Calu3 (cell line): ENCODE results near the gene NR5A2. TPM values are rescaled to one million over a fixed set of nuclear protein-coding genes. Genes with fewer than 3 reads are reported as not detected.

Experiments used
- BruUV-seq: library from RNA; stranded (reverse); fragments of 400-500 nt; replicated peaks from 2 replicates; lab custom pipeline; 2021; lab: Mats Ljungman, UMichigan
- CTCF ChIA-PET: fragments of 300-600 bp; sonication (Branson Sonifier 250); formaldehyde crosslinking; loops from one replicate; lab custom pipeline; 2022; ENCODE audit warnings: antibody characterized with exemption; lab: Charles Lee
- DNase-seq: peaks from one replicate; pipeline ENCODE4 v3.0.0; 2022
- H3K27ac Mint-ChIP-seq: one replicate; pipeline ENCODE4 v1.8.0; 2022; ENCODE audit warnings: mixed read lengths; ENCODE audit not compliant: unreplicated experiment
- H3K27me3 Mint-ChIP-seq: one replicate; pipeline ENCODE4 v1.8.0; 2022; ENCODE audit warnings: mixed read lengths; ENCODE audit not compliant: unreplicated experiment
- H3K36me3 Mint-ChIP-seq: one replicate; pipeline ENCODE4 v1.8.0; 2022; ENCODE audit warnings: mild to moderate bottlenecking, moderate library complexity, mixed read lengths; ENCODE audit not compliant: insufficient read depth, unreplicated experiment
- H3K4me1 Mint-ChIP-seq: one replicate; pipeline ENCODE4 v1.8.0; 2022; ENCODE audit warnings: mild to moderate bottlenecking, low read depth, mixed read lengths; ENCODE audit not compliant: unreplicated experiment
- H3K4me3 Mint-ChIP-seq: one replicate; pipeline ENCODE4 v1.8.0; 2022; ENCODE audit warnings: mild to moderate bottlenecking, low read depth, moderate library complexity, mixed read lengths; ENCODE audit not compliant: unreplicated experiment
- H3K9me3 Mint-ChIP-seq: one replicate; pipeline ENCODE4 v1.8.0; 2022; ENCODE audit warnings: low read depth, mixed read lengths; ENCODE audit not compliant: unreplicated experiment
- CTCF ChIP-seq: fragments of 200-600 bp; IDR thresholded peaks from one replicate; pipeline ENCODE4 v1.8.0; 2022; ENCODE audit warnings: antibody characterized with exemption; ENCODE audit not compliant: unreplicated experiment
- intact Hi-C: fragments of 100-400 bp; cut with micrococcal nuclease; formaldehyde crosslinking; loops from one replicate; pipeline ENCODE4 v1.10.0; 2022; ENCODE audit not compliant: unreplicated experiment
- total RNA-seq: library from RNA; stranded (reverse); gene quantifications from 2 replicates; pipeline ENCODE4 v1.2.3, GENCODE V29; 2022

Gene NR5A2
- total RNA-seq, 1 experiment from 2014 or later, result 6.9 TPM

DNA sequence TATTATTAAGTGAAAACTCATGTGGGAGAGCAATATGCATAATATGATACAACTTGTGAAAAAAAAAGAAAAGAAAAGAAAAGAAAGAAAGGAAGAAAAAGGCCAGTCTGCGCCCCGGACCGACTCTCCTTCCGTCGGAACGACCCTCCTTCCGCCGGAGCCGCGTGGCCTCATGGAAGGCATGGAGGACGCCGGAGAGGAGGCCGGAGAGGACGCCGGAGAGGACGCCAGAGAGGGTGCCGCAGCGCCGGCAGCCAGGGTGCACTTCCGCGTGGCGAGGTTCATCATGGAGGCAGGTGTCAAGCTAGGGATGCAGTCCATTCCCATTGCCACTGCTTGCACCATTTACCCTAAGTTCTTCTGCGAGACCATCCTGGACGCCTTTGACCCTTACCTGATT, 185.9 kb downstream of the NR5A2 start:
- no peak for TF ChIP-seq CTCF
- Mint-ChIP-seq H3K9me3 (no peaks in the 10 kb centered on the region), H3K27me3 (peaks cover 3% of the 10 kb centered on the region), H3K36me3 (no peaks in the 10 kb centered on the region), H3K4me1 (no peaks in the 10 kb centered on the region), H3K4me3 (no peak overlapping the region), H3K27ac (no peak overlapping the region)
- CTCF ChIA-PET, result no interaction called here
- BruUV-seq, result no TSS peak
- intact Hi-C loops, result no loop called here
- no peak for DNase-seq

- TF ChIP-seq CTCF, result no peak
- BruUV-seq, result no TSS peak
- no peaks in the 10 kb centered on the region for H3K9me3 Mint-ChIP-seq
- no peaks in the 10 kb centered on the region for H3K4me1 Mint-ChIP-seq
- peaks cover 8% of the 10 kb centered on the region for H3K27me3 Mint-ChIP-seq
- no peak for DNase-seq
- intact Hi-C loops, result no loop called here
- H3K4me3 Mint-ChIP-seq, result no peak overlapping the region
- no peaks in the 10 kb centered on the region for H3K36me3 Mint-ChIP-seq
- CTCF ChIA-PET, result no interaction called here
- no peak overlapping the region for H3K27ac Mint-ChIP-seq
Observed at GRCh38 chr1:200213921-200214320, 186.4 kb downstream of the NR5A2 start.

DNA sequence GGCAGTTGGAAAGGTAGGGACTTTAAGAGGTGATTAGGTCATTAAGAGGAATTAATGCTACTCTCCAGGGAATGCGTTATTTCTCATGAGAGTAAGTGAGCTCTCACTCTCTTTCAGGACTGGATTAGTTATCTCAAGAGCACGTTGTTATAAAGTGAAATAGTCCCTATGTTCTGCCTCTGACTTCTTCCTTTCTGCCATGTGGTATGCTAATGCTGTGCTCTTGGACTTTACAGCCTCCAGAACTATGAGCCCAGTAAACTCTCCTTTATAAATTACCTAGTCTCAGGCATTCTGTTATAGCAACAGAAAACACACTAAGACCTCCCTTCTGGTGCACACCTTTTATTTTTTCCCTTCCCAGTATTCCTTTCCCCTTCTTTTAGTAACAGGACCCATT, 187.8 kb downstream of the NR5A2 start:
- CTCF ChIA-PET, result no interaction called here
- Mint-ChIP-seq H3K36me3 (no peaks in the 10 kb centered on the region), H3K27ac (no peak overlapping the region), H3K4me3 (no peak overlapping the region), H3K4me1 (no peaks in the 10 kb centered on the region), H3K27me3 (peaks cover 8% of the 10 kb centered on the region), H3K9me3 (no peaks in the 10 kb centered on the region)
- no peak for TF ChIP-seq CTCF
- BruUV-seq, result no TSS peak
- DNase-seq, result no peak
- intact Hi-C loops, result no loop called here

- peaks cover 8% of the 10 kb centered on the region for H3K27me3 Mint-ChIP-seq
- intact Hi-C loops, result no loop called here
- no peaks in the 10 kb centered on the region for H3K9me3 Mint-ChIP-seq
- CTCF ChIA-PET, result no interaction called here
- DNase-seq, result no peak
- no peak for TF ChIP-seq CTCF
- no TSS peak for BruUV-seq
- H3K27ac Mint-ChIP-seq, result no peak overlapping the region
- H3K36me3 Mint-ChIP-seq, result no peaks in the 10 kb centered on the region
- no peak overlapping the region for H3K4me3 Mint-ChIP-seq
- no peaks in the 10 kb centered on the region for H3K4me1 Mint-ChIP-seq
Observed at GRCh38 chr1:200217703-200218102, 190.2 kb downstream of the NR5A2 start.
